ENCODE data around the gene POU2AF1. TPM values are rescaled to one million over a fixed set of nuclear protein-coding genes. Genes with fewer than 3 reads are reported as not detected.

Gene POU2AF1
- polyA plus RNA-seq, 2 of the 4 experiments (the other 2 are of a cell fraction), result not detected

DNA sequence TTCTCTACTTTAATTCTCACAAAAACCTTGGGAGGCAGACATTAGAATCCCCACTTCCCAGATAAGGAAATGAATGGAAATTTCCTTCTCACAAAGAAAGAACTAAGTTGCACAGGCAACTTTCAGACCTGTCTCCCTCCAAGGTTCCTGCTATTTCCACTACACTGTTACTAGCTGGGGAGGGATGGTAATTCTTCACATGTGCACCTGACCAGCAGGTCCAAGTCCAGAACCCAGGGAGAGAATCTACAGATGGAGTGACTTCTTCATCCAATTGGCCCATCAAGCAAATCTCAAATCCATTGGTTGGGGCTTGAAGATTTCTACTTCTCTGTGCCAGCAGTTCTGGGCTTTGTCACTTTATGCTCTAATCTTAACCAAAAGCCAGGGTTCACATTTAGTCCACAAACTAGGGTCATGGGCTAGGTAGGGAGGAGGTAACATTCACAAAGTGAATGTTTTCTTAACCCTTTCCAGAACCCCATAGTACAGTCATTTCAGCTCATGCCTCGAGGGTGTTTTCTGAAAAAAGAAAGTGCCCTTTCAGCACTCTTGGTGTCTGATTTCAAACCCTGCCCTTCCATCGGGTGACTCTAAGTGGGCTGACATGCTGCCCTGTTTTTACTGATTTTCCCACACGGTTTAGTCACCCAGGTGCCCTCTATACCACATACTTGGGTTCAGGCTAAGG, 2.7 kb downstream of the POU2AF1 start:
- WGBS (ENCODE audit: missing lambda C conversion rate), result no CpG with 5 or more reads among the region's 3 CpGs
- Histone ChIP-seq H3K9me3 (no peaks in the 10 kb centered on the region), H3K27ac (no peak overlapping the region), H3K4me3 (no peak overlapping the region), H3K4me2 (no peak overlapping the region), H3K4me1 (no peaks in the 10 kb centered on the region)
- ATAC-seq, result no peak
- TF ChIP-seq HDAC2 (IDR thresholded peaks at IDR 0.05) (no peak), KDM5A (IDR thresholded peaks at IDR 0.05) (no peak), RAD21 (conservative IDR thresholded peaks at IDR 0.05 in 1 of 2, IDR thresholded peaks at IDR 0.05 in 1 of 2) (no peak), HOXB5 (CRISPR knock-in tag; IDR thresholded peaks at IDR 0.05) (no peak), CHD2 (IDR thresholded peaks at IDR 0.05; ENCODE audit: low read length, partially characterized antibody) (no peak), RCOR1 (IDR thresholded peaks at IDR 0.05; ENCODE audit: low read depth, low read length) (no peak), TFCP2L1 (CRISPR knock-in tag; IDR thresholded peaks at IDR 0.05) (no peak)
- TF ChIP-seq, protein P1, sequence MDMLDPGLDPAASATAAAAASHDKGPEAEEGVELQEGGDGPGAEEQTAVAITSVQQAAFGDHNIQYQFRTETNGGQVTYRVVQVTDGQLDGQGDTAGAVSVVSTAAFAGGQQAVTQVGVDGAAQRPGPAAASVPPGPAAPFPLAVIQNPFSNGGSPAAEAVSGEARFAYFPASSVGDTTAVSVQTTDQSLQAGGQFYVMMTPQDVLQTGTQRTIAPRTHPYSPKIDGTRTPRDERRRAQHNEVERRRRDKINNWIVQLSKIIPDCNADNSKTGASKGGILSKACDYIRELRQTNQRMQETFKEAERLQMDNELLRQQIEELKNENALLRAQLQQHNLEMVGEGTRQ (IDR thresholded peaks at IDR 0.05), result no peak
- TF ChIP-seq, protein P2, sequence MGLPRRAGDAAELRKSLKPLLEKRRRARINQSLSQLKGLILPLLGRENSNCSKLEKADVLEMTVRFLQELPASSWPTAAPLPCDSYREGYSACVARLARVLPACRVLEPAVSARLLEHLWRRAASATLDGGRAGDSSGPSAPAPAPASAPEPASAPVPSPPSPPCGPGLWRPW (IDR thresholded peaks at IDR 0.05), result no peak
- no peak for FAIRE-seq
- CTCF ChIA-PET, result no interaction called here
- DNase-seq (ENCODE audit: low read depth in 1 of 2, low spot score in 1 of 2), result no peak
- POLR2A ChIA-PET, result no interaction called here

DNA sequence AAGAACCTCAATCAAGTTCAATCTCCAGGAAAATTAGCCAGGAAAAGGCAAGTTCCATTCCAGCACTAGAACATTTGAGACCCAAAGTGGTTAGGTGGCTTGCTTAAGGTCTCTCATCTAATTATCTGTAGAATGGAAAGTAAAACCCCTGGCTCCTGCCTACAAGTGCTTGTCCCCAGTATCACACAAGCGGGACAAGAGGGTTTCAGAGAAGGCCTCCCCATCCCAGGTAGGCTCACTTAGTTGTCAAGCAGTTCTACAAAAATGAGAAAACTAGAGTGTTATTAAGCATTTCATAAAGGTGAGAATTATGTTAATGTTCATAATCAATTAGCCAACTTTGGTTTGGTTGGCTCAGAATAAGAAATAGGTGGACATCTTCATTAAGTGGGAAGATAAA, 5.5 kb downstream of the POU2AF1 start:
- Histone ChIP-seq H3K4me1 (no peaks in the 10 kb centered on the region), H3K9me3 (no peaks in the 10 kb centered on the region), H3K4me3 (no peak overlapping the region), H3K27ac (no peak overlapping the region), H3K4me2 (no peak overlapping the region)
- ChIA-PET POLR2A (no interaction called here), CTCF (no interaction called here)
- no CpG with 5 or more reads among the region's 1 CpG for WGBS (ENCODE audit: missing lambda C conversion rate)
- DNase-seq (ENCODE audit: low read depth in 1 of 2, low spot score in 1 of 2) (no peak), FAIRE-seq (no peak), ATAC-seq (no peak)
- TF ChIP-seq, protein P3, sequence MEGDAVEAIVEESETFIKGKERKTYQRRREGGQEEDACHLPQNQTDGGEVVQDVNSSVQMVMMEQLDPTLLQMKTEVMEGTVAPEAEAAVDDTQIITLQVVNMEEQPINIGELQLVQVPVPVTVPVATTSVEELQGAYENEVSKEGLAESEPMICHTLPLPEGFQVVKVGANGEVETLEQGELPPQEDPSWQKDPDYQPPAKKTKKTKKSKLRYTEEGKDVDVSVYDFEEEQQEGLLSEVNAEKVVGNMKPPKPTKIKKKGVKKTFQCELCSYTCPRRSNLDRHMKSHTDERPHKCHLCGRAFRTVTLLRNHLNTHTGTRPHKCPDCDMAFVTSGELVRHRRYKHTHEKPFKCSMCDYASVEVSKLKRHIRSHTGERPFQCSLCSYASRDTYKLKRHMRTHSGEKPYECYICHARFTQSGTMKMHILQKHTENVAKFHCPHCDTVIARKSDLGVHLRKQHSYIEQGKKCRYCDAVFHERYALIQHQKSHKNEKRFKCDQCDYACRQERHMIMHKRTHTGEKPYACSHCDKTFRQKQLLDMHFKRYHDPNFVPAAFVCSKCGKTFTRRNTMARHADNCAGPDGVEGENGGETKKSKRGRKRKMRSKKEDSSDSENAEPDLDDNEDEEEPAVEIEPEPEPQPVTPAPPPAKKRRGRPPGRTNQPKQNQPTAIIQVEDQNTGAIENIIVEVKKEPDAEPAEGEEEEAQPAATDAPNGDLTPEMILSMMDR (IDR thresholded peaks at IDR 0.05), result no peak
- TF ChIP-seq CBX8 (IDR thresholded peaks at IDR 0.05) (no peak), ZC3H11A (IDR thresholded peaks at IDR 0.05) (no peak), RNF2 (IDR thresholded peaks at IDR 0.05; ENCODE audit: borderline replicate concordance, low read depth) (no peak), ESRRA (IDR thresholded peaks at IDR 0.05; ENCODE audit: borderline replicate concordance, low read length) (no peak), FOSB (CRISPR knock-in tag; IDR thresholded peaks at IDR 0.05) (no peak), EP300 (IDR thresholded peaks at IDR 0.05) (no peak), EHF (CRISPR knock-in tag; IDR thresholded peaks at IDR 0.05) (no peak), EHMT2 (IDR thresholded peaks at IDR 0.05; ENCODE audit: low read depth) (no peak)
- TF ChIP-seq, protein P4, sequence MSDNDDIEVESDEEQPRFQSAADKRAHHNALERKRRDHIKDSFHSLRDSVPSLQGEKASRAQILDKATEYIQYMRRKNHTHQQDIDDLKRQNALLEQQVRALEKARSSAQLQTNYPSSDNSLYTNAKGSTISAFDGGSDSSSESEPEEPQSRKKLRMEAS (IDR thresholded peaks at IDR 0.05), result no peak
- TF ChIP-seq, protein P5, sequence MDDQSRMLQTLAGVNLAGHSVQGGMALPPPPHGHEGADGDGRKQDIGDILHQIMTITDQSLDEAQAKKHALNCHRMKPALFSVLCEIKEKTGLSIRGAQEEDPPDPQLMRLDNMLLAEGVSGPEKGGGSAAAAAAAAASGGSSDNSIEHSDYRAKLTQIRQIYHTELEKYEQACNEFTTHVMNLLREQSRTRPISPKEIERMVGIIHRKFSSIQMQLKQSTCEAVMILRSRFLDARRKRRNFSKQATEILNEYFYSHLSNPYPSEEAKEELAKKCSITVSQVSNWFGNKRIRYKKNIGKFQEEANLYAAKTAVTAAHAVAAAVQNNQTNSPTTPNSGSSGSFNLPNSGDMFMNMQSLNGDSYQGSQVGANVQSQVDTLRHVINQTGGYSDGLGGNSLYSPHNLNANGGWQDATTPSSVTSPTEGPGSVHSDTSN (IDR thresholded peaks at IDR 0.05), result no peak

DNA sequence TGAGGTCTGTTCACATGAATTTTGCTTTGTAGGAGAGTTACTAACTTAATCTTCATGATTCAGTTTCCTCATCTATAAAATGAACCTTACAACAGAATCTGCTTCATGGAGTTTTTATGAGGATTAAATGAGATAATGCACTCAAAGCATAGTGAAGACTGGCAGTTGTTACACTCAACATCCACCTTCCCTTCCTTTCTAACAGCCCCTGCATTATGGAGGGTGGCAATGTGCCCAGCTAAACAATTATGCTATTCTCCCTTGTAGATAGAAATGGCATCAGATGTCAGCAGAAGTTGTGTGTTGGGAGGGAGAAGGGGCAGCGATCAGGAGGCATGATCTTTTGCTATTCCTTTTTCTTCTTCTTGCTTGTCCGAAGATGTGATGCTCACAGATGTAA, 6.5 kb downstream of the POU2AF1 start:
- H3K4me3 ChIP-seq, result no peak overlapping the region
- no peak for FAIRE-seq
- no peak for DNase-seq (ENCODE audit: low read depth in 1 of 2, low spot score in 1 of 2)
- no peak for ATAC-seq
- H3K9me3 ChIP-seq, result no peaks in the 10 kb centered on the region
- TF ChIP-seq EHMT2 (IDR thresholded peaks at IDR 0.05; ENCODE audit: low read depth), result no peak
- TF ChIP-seq NR3C1 (IDR thresholded peaks at IDR 0.05), result no peak
- no peak for TF ChIP-seq CHD4 (IDR thresholded peaks at IDR 0.05; ENCODE audit: borderline replicate concordance)
- TF ChIP-seq CEBPB (IDR thresholded peaks at IDR 0.05), result no peak
- no peak for TF ChIP-seq NPAS2 (CRISPR knock-in tag; IDR thresholded peaks at IDR 0.05; ENCODE audit: borderline replicate concordance)
- H3K4me2 ChIP-seq, result no peak overlapping the region
- H3K27ac ChIP-seq, result no peak overlapping the region
- CTCF ChIA-PET, result no interaction called here
- POLR2A ChIA-PET, result no interaction called here
- no CpG with 5 or more reads among the region's 2 CpGs for WGBS (ENCODE audit: missing lambda C conversion rate)
- no peaks in the 10 kb centered on the region for H3K4me1 ChIP-seq
